Colonic mucosa (tissue), 4 donors: Measurements from ENCODE around the gene FAM50A. TPM values are rescaled to one million over a fixed set of nuclear protein-coding genes. Genes with fewer than 3 reads are reported as not detected.

Experiments used
- DNase-seq: peaks from one replicate; pipeline ENCODE4 v3.0.0-alpha.2; 2020
- H3K27ac ChIP-seq: fragments of 200-600 bp; one replicate; pipeline ENCODE4 v1.8.0; 2021
- H3K27me3 ChIP-seq: fragments of 200-600 bp; one replicate; pipeline ENCODE4 v1.8.0; 2021
- H3K36me3 ChIP-seq: fragments of 200-600 bp; one replicate; pipeline ENCODE4 v1.8.0; 2021
- H3K4me1 ChIP-seq: fragments of 200-600 bp; one replicate; pipeline ENCODE4 v1.8.0; 2021; ENCODE audit warnings: mild to moderate bottlenecking
- H3K4me3 ChIP-seq: fragments of 200-600 bp; one replicate; pipeline ENCODE4 v1.8.0; 2021
- H3K9ac ChIP-seq, 2 donors: one replicate each; pipeline ENCODE4 v1.7.0; 2013; ENCODE audit warnings: control low read depth in 2 of 2, low read depth in 2 of 2, low read length in 2 of 2
- H3K9me3 ChIP-seq: fragments of 200-600 bp; one replicate; pipeline ENCODE4 v1.8.0; 2021
- intact Hi-C: fragments of 100-400 bp; cut with DNase I; formaldehyde crosslinking; loops from one replicate; pipeline ENCODE4 v1.14.1; 2022
- total RNA-seq, 2 donors: library from RNA; stranded (reverse); fragmentation: NEBNext Ultra II Directional in 1 of 2; extraction: Animal tissue kit (Norgen Biotek cat#: 25700) in 1 of 2; gene quantifications; one replicate each; pipeline ENCODE4 v1.2.1, GENCODE V29; 2021
- TF ChIP-seq, protein P1 (sequence below): fragments of 200-600 bp; IDR thresholded peaks from one replicate; pipeline ENCODE4 v1.8.0; 2022; ENCODE audit warnings: antibody characterized with exemption, mild to moderate bottlenecking
- donor health status: healthy.
- donor health status: DM: no; HTN: no; CAD: no.
- donor health status: DM: no; HTN: no; CAD: no.

Gene FAM50A
- total RNA-seq, 2 donors from 2014 or later = 41.9 to 60.1 TPM

- Histone ChIP-seq H3K9me3 (no peaks in the 10 kb centered on the region), H3K36me3 (no peaks in the 10 kb centered on the region), H3K27ac (no peak overlapping the region), H3K27me3 (no peaks in the 10 kb centered on the region), H3K4me1 (no peaks in the 10 kb centered on the region), H3K4me3 (no peak overlapping the region), H3K9ac (no peak overlapping the region)
- intact Hi-C loops = no loop called here
- TF ChIP-seq, protein P1, sequence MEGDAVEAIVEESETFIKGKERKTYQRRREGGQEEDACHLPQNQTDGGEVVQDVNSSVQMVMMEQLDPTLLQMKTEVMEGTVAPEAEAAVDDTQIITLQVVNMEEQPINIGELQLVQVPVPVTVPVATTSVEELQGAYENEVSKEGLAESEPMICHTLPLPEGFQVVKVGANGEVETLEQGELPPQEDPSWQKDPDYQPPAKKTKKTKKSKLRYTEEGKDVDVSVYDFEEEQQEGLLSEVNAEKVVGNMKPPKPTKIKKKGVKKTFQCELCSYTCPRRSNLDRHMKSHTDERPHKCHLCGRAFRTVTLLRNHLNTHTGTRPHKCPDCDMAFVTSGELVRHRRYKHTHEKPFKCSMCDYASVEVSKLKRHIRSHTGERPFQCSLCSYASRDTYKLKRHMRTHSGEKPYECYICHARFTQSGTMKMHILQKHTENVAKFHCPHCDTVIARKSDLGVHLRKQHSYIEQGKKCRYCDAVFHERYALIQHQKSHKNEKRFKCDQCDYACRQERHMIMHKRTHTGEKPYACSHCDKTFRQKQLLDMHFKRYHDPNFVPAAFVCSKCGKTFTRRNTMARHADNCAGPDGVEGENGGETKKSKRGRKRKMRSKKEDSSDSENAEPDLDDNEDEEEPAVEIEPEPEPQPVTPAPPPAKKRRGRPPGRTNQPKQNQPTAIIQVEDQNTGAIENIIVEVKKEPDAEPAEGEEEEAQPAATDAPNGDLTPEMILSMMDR = no peak
- no peak for DNase-seq
These were observed 38.8 kb downstream of the FAM50A start for GRCh38 chrX:154482786-154483185.

- Histone ChIP-seq H3K27me3 (no peaks in the 10 kb centered on the region), H3K36me3 (no peaks in the 10 kb centered on the region), H3K9me3 (no peaks in the 10 kb centered on the region), H3K4me1 (no peaks in the 10 kb centered on the region), H3K9ac (no peak overlapping the region), H3K27ac (no peak overlapping the region), H3K4me3 (no peak overlapping the region)
- TF ChIP-seq, protein P1 = no peak
- intact Hi-C loops = no loop called here
- no peak for DNase-seq
These were observed 39.4 kb downstream of the FAM50A start for GRCh38 chrX:154483325-154483724.

- Histone ChIP-seq H3K4me1 (no peaks in the 10 kb centered on the region), H3K36me3 (no peaks in the 10 kb centered on the region), H3K27me3 (no peaks in the 10 kb centered on the region), H3K27ac (no peak overlapping the region), H3K4me3 (no peak overlapping the region), H3K9ac (no peak overlapping the region), H3K9me3 (no peaks in the 10 kb centered on the region)
- intact Hi-C loops = no loop called here
- TF ChIP-seq, protein P1 = no peak
- DNase-seq = peak; percentile 33
These were observed 40.6 kb downstream of the FAM50A start for GRCh38 chrX:154484255-154485149.

DNA sequence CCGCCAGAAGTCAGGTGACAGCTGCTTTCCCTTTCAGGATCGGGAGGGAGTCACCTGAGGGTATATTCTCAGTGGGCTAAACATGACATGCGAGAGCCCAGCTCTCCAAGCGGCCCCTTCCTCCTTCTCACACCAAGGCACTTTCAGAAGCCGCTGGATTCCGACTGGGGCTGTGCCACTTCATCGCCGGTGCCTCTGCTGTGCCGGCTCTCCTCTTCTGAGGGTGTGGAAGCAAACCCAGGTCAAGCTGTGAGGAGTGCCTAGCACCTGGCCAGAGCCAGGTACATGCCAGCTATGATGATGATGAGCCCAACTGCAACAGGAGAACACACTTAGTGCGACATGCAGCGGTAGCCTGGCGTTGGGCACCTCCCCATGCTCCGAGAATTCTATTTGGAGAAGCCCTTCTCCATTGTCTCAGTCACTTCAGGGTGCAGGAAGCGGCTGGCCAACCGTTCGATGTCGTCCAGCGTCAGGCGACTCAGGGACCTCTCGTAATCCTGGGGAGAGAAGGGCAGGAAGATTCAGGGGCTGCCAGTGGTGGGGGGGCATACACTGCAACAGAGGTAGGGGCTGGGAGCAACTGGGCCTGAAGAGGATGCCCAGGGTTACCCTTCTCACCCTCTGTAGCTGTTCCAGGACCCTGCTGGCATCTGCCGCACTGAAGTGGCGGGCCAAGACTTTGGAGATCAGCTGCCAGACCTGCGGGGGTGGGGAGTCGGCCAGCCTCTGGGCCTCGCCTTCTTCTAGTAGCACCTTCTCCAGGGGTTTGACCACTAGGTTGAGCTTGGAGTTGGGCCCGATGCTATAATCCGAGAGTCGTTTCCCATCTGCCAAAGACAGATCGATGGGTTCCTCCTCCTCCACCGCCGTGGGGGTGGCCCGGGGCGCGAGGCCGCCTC, 41.5 kb downstream of the FAM50A start:
- Histone ChIP-seq H3K4me3 (peak overlapping the region; percentile 65), H3K4me1 (no peaks in the 10 kb centered on the region), H3K36me3 (no peaks in the 10 kb centered on the region), H3K27ac (peak overlapping the region; percentile 65), H3K9ac (peak overlapping the region; percentile 57 to 79), H3K27me3 (no peaks in the 10 kb centered on the region), H3K9me3 (no peaks in the 10 kb centered on the region)
- intact Hi-C loops = no loop called here
- peak; percentile 16 for DNase-seq
- TF ChIP-seq, protein P1 = no peak

GRCh38 chrX:154486052-154486395, 42.1 kb downstream of the FAM50A start:
- no peaks in the 10 kb centered on the region for H3K9me3 ChIP-seq
- no peaks in the 10 kb centered on the region for H3K27me3 ChIP-seq
- H3K27ac ChIP-seq = peak overlapping the region; percentile 65
- H3K4me3 ChIP-seq = peak overlapping the region; percentile 65
- H3K4me1 ChIP-seq = no peaks in the 10 kb centered on the region
- DNase-seq = peak; percentile 33
- no peaks in the 10 kb centered on the region for H3K36me3 ChIP-seq
- intact Hi-C loops = no loop called here
- TF ChIP-seq, protein P1 = no peak
- peak overlapping the region; percentile 57 to 79 for H3K9ac ChIP-seq
